HepG2 (cell line): Measurements from ENCODE around the gene SPATC1L. TPM values are rescaled to one million over a fixed set of nuclear protein-coding genes. Genes with fewer than 3 reads are reported as not detected.
A peak's percentile ranks its signal among the peaks of the same experiment; 100 is the strongest.

Experiments
- ATF7 ChIP-seq, 2 experiments: fragments of 450-650 bp in 1 of 2; sonication (generic) in 1 of 2; formaldehyde crosslinking in 1 of 2; IDR thresholded peaks; 2 replicates each; pipeline versions ENCODE4 v1.4.0 to v1.6.1; 2016 to 2020; ENCODE audit warnings: antibody characterized with exemption in 1 of 2, mild to moderate bottlenecking in 1 of 2, missing genetic modification reagents in 1 of 2
- BRD4 ChIP-seq: sonication (generic); formaldehyde crosslinking; IDR thresholded peaks from 2 replicates; pipeline ENCODE4 v1.4.0; 2020; ENCODE audit warnings: missing genetic modification reagents
- EEA1 ChIP-seq: sonication (generic); formaldehyde crosslinking; IDR thresholded peaks from 2 replicates; pipeline ENCODE4 v1.5.1; 2020; ENCODE audit warnings: mild to moderate bottlenecking, missing genetic modification reagents, borderline replicate concordance
- GMEB1 ChIP-seq: sonication (generic); formaldehyde crosslinking; IDR thresholded peaks from 2 replicates; pipeline ENCODE4 v1.5.1; 2020; ENCODE audit warnings: missing genetic modification reagents, mild to moderate bottlenecking, borderline replicate concordance
- KLF16 ChIP-seq, 2 experiments: sonication (generic) in 1 of 2; formaldehyde crosslinking in 1 of 2; IDR thresholded peaks; 2 replicates each; pipeline versions ENCODE4 v1.6.1 to v1.8.0; 2016 to 2023; ENCODE audit warnings: missing genetic modification reagents in 2 of 2, missing compliant biosample characterization in 1 of 2
- SOX13 ChIP-seq, 3 experiments: fragments of 450-650 bp in 1 of 3; sonication (generic) in 1 of 3; formaldehyde crosslinking in 1 of 3; IDR thresholded peaks in 2 of 3; conservative IDR thresholded peaks in 1 of 3; 2 replicates each; pipeline versions ENCODE4 v1.5.0 to v1.6.1; 2016 to 2020; ENCODE audit warnings: antibody characterized with exemption in 1 of 3, mild to moderate bottlenecking in 1 of 3, missing compliant biosample characterization in 1 of 3, missing genetic modification reagents in 1 of 3, moderate library complexity in 1 of 3
- SRSF1 ChIP-seq: fragments of 200-400 bp; formaldehyde crosslinking; optimal IDR thresholded peaks from 2 replicates; pipeline ENCODE3; 2017; ENCODE audit warnings: mild to moderate bottlenecking, low read depth, low read length, moderate library complexity
- TERF1 ChIP-seq: sonication (generic); formaldehyde crosslinking; IDR thresholded peaks from 2 replicates; pipeline ENCODE4 v1.8.0; 2022; ENCODE audit warnings: mild to moderate bottlenecking, missing genetic modification reagents, moderate library complexity
- YEATS4 ChIP-seq: sonication (generic); formaldehyde crosslinking; IDR thresholded peaks from 2 replicates; pipeline ENCODE4 v1.4.0; 2020; ENCODE audit warnings: missing genetic modification reagents, borderline replicate concordance
- ZNF20 ChIP-seq: sonication (generic); formaldehyde crosslinking; IDR thresholded peaks from 2 replicates; pipeline ENCODE4 v1.4.0; 2020; ENCODE audit warnings: mild to moderate bottlenecking, moderate library complexity, missing genetic modification reagents
- ZNF280D ChIP-seq: sonication (generic); formaldehyde crosslinking; IDR thresholded peaks from 2 replicates; pipeline ENCODE4 v1.5.1; 2020; ENCODE audit warnings: mild to moderate bottlenecking, missing genetic modification reagents
- ZNF343 ChIP-seq: sonication (generic); formaldehyde crosslinking; IDR thresholded peaks from 2 replicates; pipeline ENCODE4 v1.4.0; 2020; ENCODE audit warnings: mild to moderate bottlenecking, missing genetic modification reagents
- ZNF350 ChIP-seq: sonication (generic); formaldehyde crosslinking; IDR thresholded peaks from 2 replicates; pipeline ENCODE4 v1.4.0; 2020; ENCODE audit warnings: mild to moderate bottlenecking, low read depth, missing genetic modification reagents, borderline replicate concordance
- ZNF414 ChIP-seq: sonication (generic); formaldehyde crosslinking; IDR thresholded peaks from 2 replicates; pipeline ENCODE4 v1.5.0; 2020; ENCODE audit warnings: missing genetic modification reagents
- ZNF782 ChIP-seq: sonication (generic); formaldehyde crosslinking; IDR thresholded peaks from 2 replicates; pipeline ENCODE4 v1.4.0; 2020; ENCODE audit warnings: missing genetic modification reagents, mild to moderate bottlenecking, borderline replicate concordance
- polyA plus RNA-seq, 8 experiments: library from polyadenylated mRNA; depleted of rRNA in 3 of 8; stranded (reverse) in 7 of 8; unstranded in 1 of 8; fragments of >200 nt; fragmentation: Illumina TruSeq in 4 of 8; extraction: Trizol in 4 of 8; gene quantifications; 2 replicates each; pipeline versions ENCODE4 v1.2.1 to v1.2.3, GENCODE V29; 2011 to 2016; ENCODE audit warnings: low read depth in 4 of 8, missing spikeins in 1 of 8, mixed read lengths in 1 of 8; ENCODE audit not compliant: insufficient read depth in 1 of 8
- total RNA-seq, 5 experiments: library from RNA; depleted of rRNA; stranded (reverse); fragments of >200 nt; fragmentation: Illumina TruSeq; extraction: Trizol; gene quantifications; 2 replicates each; pipeline ENCODE4 v1.2.3, GENCODE V29; 2016; ENCODE audit warnings: low read depth in 1 of 5
- TF ChIP-seq, protein P1 (sequence below): sonication (generic); formaldehyde crosslinking; IDR thresholded peaks from 2 replicates; pipeline ENCODE4 v1.4.0; 2020; ENCODE audit warnings: missing genetic modification reagents

SPATC1L gene
- total and polyA plus RNA-seq, 2 of the 13 experiments (the other 11 are each of a cell fraction or from before 2014, with no cell fraction given), result 1.4 to 3.3 TPM

DNA sequence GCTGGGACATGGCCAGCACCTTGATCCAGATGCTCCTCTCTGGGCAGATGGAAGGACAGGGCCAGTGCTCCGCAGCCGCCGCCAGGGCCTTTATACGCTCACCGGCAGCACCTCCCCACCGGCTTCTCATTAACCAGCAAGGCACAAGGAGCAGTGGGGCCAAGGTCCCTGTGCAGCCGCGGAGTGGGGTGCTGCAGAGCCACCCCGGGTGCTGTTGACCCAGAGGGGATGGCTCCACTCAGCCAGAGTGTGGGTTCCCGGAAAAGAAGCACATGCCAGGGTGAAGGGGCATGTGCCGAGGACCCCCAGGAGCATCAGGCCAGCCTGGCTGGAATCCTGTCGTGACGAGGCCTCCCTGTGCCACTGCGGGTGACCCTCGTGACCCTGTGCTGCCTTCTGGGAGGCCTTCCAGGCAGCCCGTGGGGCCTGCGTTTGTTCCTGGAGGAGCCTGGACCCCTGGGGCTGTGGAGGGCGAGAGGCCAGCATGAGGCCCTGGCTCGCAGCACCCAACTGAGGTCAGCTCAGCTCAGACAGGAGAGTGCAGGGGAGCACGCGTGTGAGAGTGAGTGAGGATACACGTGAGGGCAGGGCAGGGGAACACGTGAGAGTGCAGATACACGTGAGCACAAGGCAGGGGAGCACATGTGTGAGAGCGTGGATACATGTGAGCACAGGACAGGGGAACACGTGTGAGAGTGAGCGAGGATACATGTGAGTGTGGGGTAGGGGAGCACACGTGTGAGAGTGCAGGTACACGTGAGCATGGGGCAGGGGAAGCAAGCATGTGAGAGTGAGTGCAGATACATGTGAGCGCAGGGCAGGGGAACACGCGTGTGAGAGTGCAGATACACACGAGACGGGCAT lies 28.5 kb downstream of the SPATC1L start, which contains the start of gene FTCD (continued):
- peak; percentile 56; the same call in 1 of the 2 replicates for TF ChIP-seq ZNF280D (CRISPR knock-in tag)
- peak; percentile 96 for TF ChIP-seq ZNF350 (CRISPR knock-in tag)
- peak; percentile 76; the same call in 1 of the 2 replicates for TF ChIP-seq YEATS4 (CRISPR knock-in tag)
- peak; percentile 61; the same call in 1 of the 2 replicates for TF ChIP-seq ZNF414
- peak; percentile 55; the same call in 1 of the 2 replicates for TF ChIP-seq EEA1 (CRISPR knock-in tag)
- TF ChIP-seq, protein P1, sequence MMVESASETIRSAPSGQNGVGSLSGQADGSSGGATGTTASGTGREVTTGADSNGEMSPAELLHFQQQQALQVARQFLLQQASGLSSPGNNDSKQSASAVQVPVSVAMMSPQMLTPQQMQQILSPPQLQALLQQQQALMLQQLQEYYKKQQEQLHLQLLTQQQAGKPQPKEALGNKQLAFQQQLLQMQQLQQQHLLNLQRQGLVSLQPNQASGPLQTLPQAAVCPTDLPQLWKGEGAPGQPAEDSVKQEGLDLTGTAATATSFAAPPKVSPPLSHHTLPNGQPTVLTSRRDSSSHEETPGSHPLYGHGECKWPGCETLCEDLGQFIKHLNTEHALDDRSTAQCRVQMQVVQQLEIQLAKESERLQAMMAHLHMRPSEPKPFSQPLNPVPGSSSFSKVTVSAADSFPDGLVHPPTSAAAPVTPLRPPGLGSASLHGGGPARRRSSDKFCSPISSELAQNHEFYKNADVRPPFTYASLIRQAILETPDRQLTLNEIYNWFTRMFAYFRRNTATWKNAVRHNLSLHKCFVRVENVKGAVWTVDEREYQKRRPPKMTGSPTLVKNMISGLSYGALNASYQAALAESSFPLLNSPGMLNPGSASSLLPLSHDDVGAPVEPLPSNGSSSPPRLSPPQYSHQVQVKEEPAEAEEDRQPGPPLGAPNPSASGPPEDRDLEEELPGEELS (CRISPR knock-in tag), result peak; percentile 45; the same call in 1 of the 2 replicates
- TF ChIP-seq BRD4 (CRISPR knock-in tag), result peak; percentile 92
- no peak for TF ChIP-seq ATF7 (IDR thresholded peaks at IDR 0.05)
- peak; percentile 37; the same call in 1 of the 2 replicates for TF ChIP-seq ATF7 (CRISPR knock-in tag; IDR thresholded peaks at IDR 0.05)
- TF ChIP-seq ZNF782 (CRISPR knock-in tag), result peak; percentile 21; the same call in 1 of the 2 replicates
- TF ChIP-seq SRSF1, result peak; percentile 51
- peak in 1 of 2 experiments; percentile 42; a peak in 1 of 4 replicates for TF ChIP-seq KLF16 (CRISPR knock-in tag; IDR thresholded peaks at IDR 0.05)
- peak; percentile 39; the same call in 1 of the 2 replicates for TF ChIP-seq GMEB1 (CRISPR knock-in tag)
- TF ChIP-seq TERF1 (CRISPR knock-in tag), result 0 out of 2 replicates have a peak, but pooled peaks have one; percentile 53
- TF ChIP-seq SOX13 (IDR thresholded peaks at IDR 0.05), result no peak
- no peak; a peak in 1 of 4 replicates for TF ChIP-seq SOX13 (CRISPR knock-in tag; conservative IDR thresholded peaks at IDR 0.05 in 1 of 2, IDR thresholded peaks at IDR 0.05 in 1 of 2)
- peak; percentile 73; the same call in 1 of the 2 replicates for TF ChIP-seq ZNF343
- no peak; the same call in 1 of the 2 replicates for TF ChIP-seq ZNF20 (CRISPR knock-in tag)
